Stimulated activated CD4-positive, alpha-beta T cell treated with anti-CD3 and anti-CD28 coated beads, TNF-alpha, amount 100 ng/mL, for 4 hours (primary cell): ENCODE data around the gene DAB2.
A peak's percentile ranks its signal among the peaks of the same experiment; 100 is the strongest.

Source experiments
- DNase-seq, 3 experiments: peaks; one replicate each; pipeline ENCODE4 v3.0.0-alpha.2; 2020; ENCODE audit warnings: low read depth in 3 of 3

Gene DAB2

DNA sequence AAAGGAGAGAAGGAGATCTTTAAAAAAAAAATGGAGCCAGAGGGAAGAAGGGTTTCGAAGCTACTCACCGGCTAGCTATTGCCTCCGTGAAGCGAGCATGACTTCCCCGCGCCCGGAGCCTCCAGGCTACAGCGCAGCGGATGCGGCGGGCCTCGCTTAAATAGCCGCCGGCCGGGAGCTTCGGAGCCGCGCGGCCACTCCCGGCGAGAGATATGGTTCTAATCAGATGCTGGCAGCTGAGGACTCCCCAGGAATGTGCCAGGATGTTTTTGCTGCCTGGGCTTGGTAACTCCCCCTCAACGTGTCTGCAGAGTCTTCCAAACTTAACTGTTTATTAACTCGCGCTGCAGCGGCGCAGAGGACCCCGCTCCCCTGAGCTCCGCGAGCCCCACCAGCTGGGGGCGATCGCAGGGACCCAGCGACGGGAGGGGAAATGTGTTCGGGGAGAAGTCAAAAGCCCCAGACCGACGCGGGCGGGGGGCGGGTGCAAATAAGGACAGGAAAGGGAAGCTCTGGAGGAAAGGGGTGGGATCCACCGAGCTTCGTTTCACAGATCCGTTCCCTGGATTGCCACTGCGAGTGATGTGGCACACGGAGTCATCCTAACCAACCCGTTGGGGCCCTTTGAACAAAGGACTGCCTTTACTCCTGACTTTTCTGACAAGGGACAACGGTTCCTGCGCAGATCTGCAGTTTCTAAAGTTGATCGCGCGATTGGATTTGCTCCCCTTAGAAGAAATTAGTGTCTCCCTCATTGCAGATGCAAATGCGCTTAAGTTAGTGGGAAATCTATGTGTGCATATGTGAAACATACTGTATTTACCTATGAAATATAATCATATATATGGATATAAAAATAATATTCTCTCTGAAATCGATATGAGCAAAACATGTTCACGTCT lies at the start of gene DAB2:
Gene DAB2, minus strand, starts transcription at position 245 of the 902 bp plus-strand sequence. CDS start 30,660 bp downstream, outside the sequence.
- peak in 1 of 3 experiments; percentile 16 for DNase-seq

DNA sequence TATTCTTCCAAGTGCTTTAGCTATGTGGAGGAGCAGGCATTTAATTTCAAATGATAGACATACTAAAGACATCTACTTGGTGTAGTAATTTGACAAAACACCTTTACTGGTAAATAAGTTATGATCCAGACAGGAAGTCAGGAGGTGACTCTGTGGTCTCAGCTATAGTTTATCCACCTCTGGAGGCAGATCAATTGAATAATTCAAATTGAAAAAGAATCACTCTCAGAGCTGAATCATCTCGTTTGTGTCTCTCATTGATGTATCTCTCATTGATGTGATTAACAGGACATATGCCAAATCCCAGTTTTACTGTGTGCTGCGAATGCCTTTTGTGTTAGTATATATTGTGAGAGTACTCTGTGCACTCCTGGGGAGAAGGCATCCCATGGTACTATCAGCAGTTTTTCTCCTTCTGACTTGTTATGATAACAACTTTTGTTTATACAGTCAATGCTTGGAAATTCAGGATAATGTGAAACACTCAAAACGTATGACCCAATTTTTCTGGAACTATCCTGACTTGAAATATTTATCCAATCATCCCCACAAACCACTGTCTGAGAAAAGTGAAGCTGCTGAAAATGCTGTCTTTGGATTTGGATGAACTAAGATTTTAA lies 48.5 kb upstream of the DAB2 start:
- DNase-seq = no peak

- DNase-seq = no peak
Observed at GRCh38 chr5:39471836-39472508, 47.2 kb upstream of the DAB2 start.

GRCh38 chr5:39470811-39471210 lies 46.0 kb upstream of the DAB2 start:
- DNase-seq = no peak

GRCh38 chr5:39469777-39470415 lies 45.1 kb upstream of the DAB2 start:
- no peak for DNase-seq

GRCh38 chr5:39469176-39469575 lies 44.4 kb upstream of the DAB2 start:
- DNase-seq = no peak

DNA sequence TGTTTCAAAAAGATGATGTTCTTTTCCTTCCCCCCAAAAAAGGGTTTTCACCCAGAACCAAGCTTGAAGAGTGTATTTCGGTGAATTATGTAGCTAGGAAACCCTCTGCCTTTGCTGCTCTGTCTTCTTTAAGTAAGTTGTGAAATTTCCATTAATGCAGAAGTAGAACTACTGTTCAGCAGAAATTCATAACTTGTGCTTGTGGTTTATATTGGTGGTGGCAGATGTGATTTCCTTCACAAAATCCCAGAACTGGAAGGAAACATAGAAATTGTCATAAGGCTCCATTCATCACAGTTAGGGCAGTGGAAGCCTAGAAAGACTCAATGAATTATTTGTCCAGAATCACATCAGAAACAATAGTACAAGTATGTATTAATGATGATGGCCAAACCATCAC lies 42.1 kb upstream of the DAB2 start:
- DNase-seq = no peak

DNA sequence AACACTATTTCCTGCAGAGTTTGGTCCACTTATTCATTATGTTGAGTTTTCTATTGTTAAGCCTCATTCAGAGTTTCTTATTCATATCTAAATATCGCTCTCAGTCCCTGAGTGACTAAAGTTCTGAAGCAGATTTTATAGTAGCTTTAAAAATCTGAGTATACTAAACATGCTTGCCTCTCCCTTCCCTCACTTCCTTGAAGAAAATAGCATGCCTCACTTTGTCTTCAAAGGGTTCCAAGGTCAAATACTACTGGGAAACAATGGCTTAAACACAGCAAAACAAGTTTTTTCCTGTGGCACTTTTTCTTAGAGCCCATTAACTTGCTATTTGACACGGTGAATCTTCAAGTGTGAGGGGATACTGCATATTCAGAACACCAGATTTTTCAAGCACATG lies 41.1 kb upstream of the DAB2 start:
- DNase-seq = no peak

DNA sequence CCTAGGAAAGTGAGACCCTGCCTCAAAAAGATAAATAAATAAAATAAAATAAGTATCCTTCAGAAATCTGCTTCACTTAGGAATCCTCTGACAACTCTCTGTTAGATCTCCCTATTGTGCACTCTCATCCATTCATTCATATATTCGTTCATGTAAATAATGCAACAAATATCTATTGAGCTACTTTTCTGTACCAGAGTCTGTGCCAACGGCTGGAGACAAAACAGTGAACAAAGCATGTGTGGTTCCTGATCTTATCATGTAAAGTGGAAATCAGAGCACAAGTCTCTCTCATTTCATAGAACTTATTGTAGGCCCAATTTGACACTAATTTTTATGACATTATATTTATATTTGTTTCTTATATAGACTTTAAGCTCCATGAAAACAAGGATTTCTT lies 40.3 kb upstream of the DAB2 start:
- DNase-seq = no peak

DNA sequence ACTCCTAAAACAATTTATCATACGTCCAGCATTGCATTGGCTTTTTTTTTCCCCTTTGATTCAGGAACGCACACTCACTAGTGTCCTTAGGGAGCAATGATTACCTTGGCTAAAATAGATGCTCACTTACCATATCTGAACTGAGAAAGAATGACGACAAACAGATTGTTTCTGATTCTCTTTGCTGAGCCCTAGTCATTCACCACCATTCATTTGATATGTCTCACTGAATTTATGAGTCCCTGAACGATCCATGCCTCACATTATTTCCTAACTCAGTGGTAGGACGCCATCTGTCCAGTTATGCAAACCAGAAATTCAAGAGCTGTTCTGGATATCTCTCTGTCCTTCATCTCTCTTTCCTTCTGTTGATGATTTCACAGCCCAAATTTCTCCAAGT lies 39.3 kb upstream of the DAB2 start:
- no peak for DNase-seq

DNA sequence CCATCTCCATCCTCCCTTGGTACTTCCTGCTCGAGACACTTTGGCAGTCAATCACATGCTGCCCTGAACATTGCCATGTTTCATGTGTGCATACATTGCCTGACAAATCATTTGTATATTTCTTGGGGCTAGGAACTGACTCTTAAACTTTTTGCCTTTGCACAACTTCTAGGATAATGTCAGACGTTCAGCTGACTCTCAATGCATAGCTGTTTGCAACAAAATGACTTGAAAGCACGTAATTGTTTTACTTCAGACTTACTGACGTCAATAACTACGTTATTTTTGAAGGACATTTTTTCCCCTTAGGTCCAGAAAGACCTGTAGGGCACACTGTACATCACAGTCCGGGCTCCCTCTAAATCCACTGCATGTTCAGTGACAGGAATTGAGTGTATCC lies 37.4 kb upstream of the DAB2 start:
- no peak for DNase-seq

DNA sequence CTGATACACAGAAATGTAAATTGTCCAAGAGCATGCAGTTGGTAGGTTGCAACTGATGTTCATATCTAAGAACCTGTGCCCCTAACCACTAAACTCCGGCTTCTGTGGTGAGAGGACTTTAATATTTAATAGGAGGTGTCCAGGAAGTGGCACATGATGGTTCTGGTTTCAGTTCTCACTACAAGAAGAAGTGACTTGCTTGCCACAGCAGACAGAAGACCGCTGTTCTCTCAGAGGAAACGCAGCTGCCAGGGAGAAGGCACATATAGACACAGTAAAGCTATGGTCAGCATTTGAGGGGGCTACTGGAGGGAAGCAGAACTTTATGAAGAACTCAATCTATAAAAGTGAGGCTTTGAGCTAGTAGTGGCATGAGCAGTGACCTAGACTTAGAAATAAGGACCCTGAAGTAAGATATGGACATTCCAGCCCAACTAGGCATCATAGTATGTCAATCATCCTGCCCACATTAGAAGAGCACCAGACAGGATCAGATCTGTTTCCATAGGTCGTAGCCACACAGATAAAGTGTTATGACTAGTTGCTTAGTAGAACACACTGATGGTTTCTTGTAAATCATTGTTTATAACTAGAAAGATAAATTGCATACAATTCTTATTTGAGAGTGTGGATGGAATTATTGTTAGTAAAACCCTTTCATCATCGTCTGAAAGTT lies 36.4 kb upstream of the DAB2 start:
- DNase-seq = no peak

- DNase-seq = no peak
Observed at GRCh38 chr5:39459907-39460306, 35.1 kb upstream of the DAB2 start.

GRCh38 chr5:39459071-39459470 lies 34.3 kb upstream of the DAB2 start:
- no peak for DNase-seq

DNA sequence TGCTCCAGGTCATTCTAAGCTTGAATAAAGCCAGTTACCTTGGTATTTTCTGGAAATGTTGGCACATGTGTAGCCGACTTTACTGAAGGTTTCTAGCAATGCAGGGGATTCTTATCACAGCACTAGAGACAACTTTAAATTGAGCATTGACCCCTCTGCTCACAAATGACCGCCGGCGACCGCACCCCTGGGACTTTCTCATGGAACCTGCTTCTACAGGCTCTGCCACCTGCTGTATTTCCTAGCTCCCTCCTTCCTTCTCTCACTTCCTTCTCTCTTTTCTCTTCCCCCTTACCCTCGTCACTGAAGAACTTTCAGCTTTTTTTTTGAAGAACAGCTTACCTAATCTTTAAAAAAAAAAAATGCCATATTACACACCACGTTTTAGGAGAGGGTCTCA lies 30.9 kb upstream of the DAB2 start:
- DNase-seq = no peak

- DNase-seq = no peak
Observed at GRCh38 chr5:39453606-39454005, 28.8 kb upstream of the DAB2 start.

DNA sequence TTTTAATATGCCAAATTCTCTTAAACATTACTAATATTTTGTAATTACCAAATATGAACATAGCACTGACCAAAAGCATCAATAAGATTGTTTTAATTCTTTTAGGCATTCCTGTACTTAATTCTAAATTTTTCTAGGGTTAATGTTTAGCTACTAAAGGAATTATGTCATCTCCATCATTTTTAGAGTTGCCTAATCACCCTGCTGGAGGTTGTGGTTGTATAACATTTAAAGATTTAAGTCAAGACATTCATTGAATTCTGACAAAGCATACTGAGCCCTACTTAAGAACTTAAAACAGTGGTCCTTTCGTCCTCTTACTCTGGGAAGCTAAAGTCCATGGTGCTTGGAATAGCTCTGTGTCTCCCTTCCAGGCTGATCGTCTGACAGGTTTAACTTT lies 28.1 kb upstream of the DAB2 start:
- DNase-seq = no peak

DNA sequence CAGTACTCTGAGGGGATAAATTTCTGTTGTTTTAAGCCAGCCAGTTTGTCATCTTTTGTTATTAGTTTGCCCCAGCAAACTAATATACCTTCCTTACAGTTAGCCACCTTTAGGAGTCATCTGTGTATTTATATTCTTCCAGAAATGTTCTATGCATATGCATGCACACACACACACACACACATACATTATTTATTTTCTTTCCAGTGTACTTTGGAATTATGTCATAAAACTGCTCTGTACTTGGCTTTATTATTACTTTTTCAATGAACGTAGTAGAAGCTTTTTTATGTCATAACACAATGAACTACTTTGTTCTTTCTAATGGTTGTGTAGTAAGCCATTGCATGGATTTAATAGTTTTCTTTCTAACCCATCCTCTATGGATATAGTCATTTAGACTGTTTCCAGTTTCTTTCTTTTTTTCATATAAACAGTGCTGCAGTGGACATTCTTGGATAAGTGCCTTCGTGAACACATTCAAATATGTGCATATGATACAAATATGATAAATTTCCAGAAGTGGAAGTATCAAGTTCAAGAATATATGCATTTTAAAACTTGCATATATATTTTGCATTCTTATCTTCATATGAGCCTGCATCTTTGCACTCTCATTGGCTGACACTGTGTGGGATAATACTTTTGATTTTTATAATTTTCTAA lies 26.6 kb upstream of the DAB2 start:
- DNase-seq = no peak

DNA sequence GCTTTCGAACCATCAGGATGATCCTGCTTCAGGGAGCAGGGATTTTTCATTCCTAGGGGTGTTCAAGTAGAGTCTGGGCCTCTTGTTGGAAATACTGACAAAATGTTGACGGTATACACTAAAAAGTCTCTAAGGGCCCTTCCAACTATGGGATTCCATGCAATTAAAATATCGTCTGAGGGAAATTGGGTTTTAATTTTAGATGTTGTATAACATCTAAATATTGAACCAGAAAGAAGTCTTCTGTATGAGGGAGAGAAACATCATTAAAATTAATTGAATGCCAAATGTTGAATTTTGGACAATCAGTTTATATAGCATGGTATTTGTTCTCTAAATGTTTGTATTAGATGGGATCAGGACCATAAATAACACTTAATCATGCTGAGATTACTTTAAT lies 25.7 kb upstream of the DAB2 start:
- DNase-seq = no peak

DNA sequence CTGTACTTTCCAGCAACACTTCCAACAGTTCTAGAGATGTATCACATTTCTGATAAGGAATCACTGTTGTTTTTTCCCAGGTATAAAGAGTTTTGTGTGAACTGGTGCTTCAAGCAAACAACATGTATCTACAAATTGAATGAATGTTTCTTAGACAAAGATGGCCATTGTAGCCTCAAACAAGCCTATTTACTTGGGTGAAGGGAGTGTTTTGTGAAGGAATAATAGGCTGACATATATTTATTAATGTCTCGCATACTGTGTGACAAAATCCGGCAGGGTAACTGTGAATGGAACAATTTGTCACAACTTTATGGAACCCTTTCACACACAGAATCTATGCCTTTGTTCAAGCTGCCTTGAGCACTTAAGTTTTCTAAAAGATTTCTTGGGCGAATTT lies 24.8 kb upstream of the DAB2 start:
- no peak for DNase-seq

- no peak for DNase-seq
Observed at GRCh38 chr5:39448506-39449128, 23.8 kb upstream of the DAB2 start.
